Fibroblast of upper back skin (primary cell): Measurements from ENCODE around the gene KCNC3.

Experiments used
- DNase-seq: peaks from one replicate; pipeline ENCODE4 v3.0.0-alpha.2; 2013

KCNC3 gene

GRCh38 chr19:50272263-50272897, 56.8 kb downstream of the KCNC3 start:
- no peak for DNase-seq

- no peak for DNase-seq
Measured at GRCh38 chr19:50269653-50270052, 59.5 kb downstream of the KCNC3 start.

- no peak for DNase-seq
Measured at GRCh38 chr19:50268501-50268900, 60.7 kb downstream of the KCNC3 start.

- no peak for DNase-seq
Measured at GRCh38 chr19:50268041-50268440, 61.1 kb downstream of the KCNC3 start.

- DNase-seq = no peak
Measured at GRCh38 chr19:50266896-50267295, 62.3 kb downstream of the KCNC3 start.

- DNase-seq = no peak
Measured at GRCh38 chr19:50266041-50266440, 63.1 kb downstream of the KCNC3 start.

GRCh38 chr19:50264483-50265186, 64.5 kb downstream of the KCNC3 start:
- no peak for DNase-seq

GRCh38 chr19:50263176-50263575, 66.0 kb downstream of the KCNC3 start:
- no peak for DNase-seq
